Hepatocyte (in vitro differentiated cells): ENCODE measurements around the gene LANCL2. TPM values are rescaled to one million over a fixed set of nuclear protein-coding genes. Genes with fewer than 3 reads are reported as not detected.

Experiments used
- DNase-seq: peaks from one replicate; pipeline ENCODE4 v3.0.0-alpha.2; 2016; ENCODE audit warnings: low spot score
- H2AFZ ChIP-seq: fragments of 200-600 bp; sonication (generic); 2 replicates; pipeline ENCODE4 v1.6.0; 2016; ENCODE audit warnings: antibody characterized with exemption, mild to moderate bottlenecking
- H3K27ac ChIP-seq: fragments of 200-600 bp; sonication (generic); 2 replicates; pipeline ENCODE4 v1.5.1; 2016; ENCODE audit warnings: mild to moderate bottlenecking
- H3K27me3 ChIP-seq: fragments of 200-600 bp; sonication (generic); 2 replicates; pipeline ENCODE4 v1.6.1; 2016
- H3K36me3 ChIP-seq: fragments of 200-600 bp; sonication (generic); replicated peaks from 2 replicates; pipeline ENCODE4 v1.5.1; 2016; ENCODE audit warnings: low read depth; ENCODE audit not compliant: insufficient read depth
- H3K4me1 ChIP-seq: fragments of 200-600 bp; sonication (generic); 2 replicates; pipeline ENCODE4 v1.5.1; 2016; ENCODE audit warnings: mild to moderate bottlenecking, moderate library complexity; ENCODE audit not compliant: insufficient read depth
- H3K4me2 ChIP-seq: fragments of 200-600 bp; sonication (generic); 2 replicates; pipeline ENCODE4 v1.6.0; 2016
- H3K4me3 ChIP-seq: fragments of 200-600 bp; sonication (generic); 2 replicates; pipeline ENCODE4 v1.5.1; 2016; ENCODE audit warnings: mild to moderate bottlenecking
- H3K79me2 ChIP-seq: fragments of 200-600 bp; sonication (generic); 2 replicates; pipeline ENCODE4 v1.6.0; 2017; ENCODE audit warnings: mild to moderate bottlenecking
- H3K9me2 ChIP-seq: fragments of 200-600 bp; sonication (generic); replicated peaks from 2 replicates; pipeline ENCODE4 v1.6.0; 2017; ENCODE audit warnings: mild to moderate bottlenecking; ENCODE audit not compliant: insufficient read depth
- H3K9me3 ChIP-seq: fragments of 200-600 bp; sonication (generic); 2 replicates; pipeline ENCODE4 v1.5.1; 2016; ENCODE audit warnings: low read depth, mild to moderate bottlenecking
- H4K20me1 ChIP-seq: fragments of 200-600 bp; sonication (generic); 2 replicates; pipeline ENCODE4 v1.6.0; 2016; ENCODE audit warnings: mild to moderate bottlenecking; ENCODE audit not compliant: insufficient read depth, poor library complexity, severe bottlenecking
- EZH2 ChIP-seq: fragments of 200-600 bp; sonication (generic); IDR thresholded peaks from 2 replicates; pipeline ENCODE4 v1.6.1; 2016; ENCODE audit warnings: antibody characterized with exemption, mild to moderate bottlenecking, borderline replicate concordance
- EZH2phosphoT487 ChIP-seq: fragments of 200-600 bp; sonication (generic); IDR thresholded peaks from one replicate; pipeline ENCODE4 v1.6.1; 2018; ENCODE audit warnings: antibody characterized with exemption, mild to moderate bottlenecking, low read depth, moderate library complexity; ENCODE audit not compliant: unreplicated experiment, severe bottlenecking
- WGBS: methylation state at CpG from one replicate; pipeline ENCODE4 v1.1.6; 2016; ENCODE audit warnings: low lambda C conversion rate; ENCODE audit errors: missing lambda C conversion rate; 5-methylcytosine and 5-hydroxymethylcytosine counted together
- polyA plus RNA-seq: library from polyadenylated mRNA; unstranded; fragments of >200 nt; fragmentation: Nextera tagmentation; extraction: Ambion mirVana; gene quantifications from 2 replicates; pipeline ENCODE4 v1.2.1, GENCODE V29; 2016
- total RNA-seq: library from RNA; depleted of rRNA; stranded (reverse); fragments of >200 nt; gene quantifications from 2 replicates; pipeline ENCODE4 v1.2.3, GENCODE V29; 2014
- TF ChIP-seq, protein P1 (sequence below): fragments of 200-600 bp; sonication (generic); IDR thresholded peaks from 2 replicates; pipeline ENCODE4 v1.5.1; 2016; ENCODE audit warnings: antibody characterized with exemption, mild to moderate bottlenecking; ENCODE audit not compliant: poor library complexity

The LANCL2 gene
- total and polyA plus RNA-seq, 2 experiments from 2014 or later: 13.5 to 14.8 TPM

DNA sequence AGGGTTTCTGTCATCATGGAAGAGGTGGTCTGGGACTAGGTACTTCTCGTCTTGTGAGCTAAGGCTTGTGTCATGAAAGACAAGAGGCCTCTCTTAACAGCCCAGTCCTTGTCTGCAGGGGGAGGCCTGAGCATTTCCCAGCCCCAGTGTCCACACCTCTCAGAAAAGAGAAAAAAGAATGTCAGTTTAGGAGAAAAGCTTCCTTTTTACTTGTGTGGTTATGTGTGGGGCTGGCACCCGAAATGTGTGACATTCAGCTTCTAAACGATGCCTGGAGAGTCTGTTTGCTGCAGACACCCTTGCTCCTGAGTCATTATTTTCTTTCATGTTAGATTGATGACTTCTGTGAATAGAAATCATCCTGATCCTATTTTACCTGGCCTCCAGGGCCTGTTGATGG lies 67.4 kb downstream of the LANCL2 start:
- WGBS: 84% methylated on average over 3 of the region's 3 CpGs
- H3K79me2 ChIP-seq: no peaks in the 10 kb centered on the region
- H3K4me2 ChIP-seq: no peak overlapping the region
- DNase-seq: no peak
- no peaks in the 10 kb centered on the region for H3K9me3 ChIP-seq
- no peak for TF ChIP-seq EZH2phosphoT487
- TF ChIP-seq EZH2: no peak
- TF ChIP-seq, protein P1, sequence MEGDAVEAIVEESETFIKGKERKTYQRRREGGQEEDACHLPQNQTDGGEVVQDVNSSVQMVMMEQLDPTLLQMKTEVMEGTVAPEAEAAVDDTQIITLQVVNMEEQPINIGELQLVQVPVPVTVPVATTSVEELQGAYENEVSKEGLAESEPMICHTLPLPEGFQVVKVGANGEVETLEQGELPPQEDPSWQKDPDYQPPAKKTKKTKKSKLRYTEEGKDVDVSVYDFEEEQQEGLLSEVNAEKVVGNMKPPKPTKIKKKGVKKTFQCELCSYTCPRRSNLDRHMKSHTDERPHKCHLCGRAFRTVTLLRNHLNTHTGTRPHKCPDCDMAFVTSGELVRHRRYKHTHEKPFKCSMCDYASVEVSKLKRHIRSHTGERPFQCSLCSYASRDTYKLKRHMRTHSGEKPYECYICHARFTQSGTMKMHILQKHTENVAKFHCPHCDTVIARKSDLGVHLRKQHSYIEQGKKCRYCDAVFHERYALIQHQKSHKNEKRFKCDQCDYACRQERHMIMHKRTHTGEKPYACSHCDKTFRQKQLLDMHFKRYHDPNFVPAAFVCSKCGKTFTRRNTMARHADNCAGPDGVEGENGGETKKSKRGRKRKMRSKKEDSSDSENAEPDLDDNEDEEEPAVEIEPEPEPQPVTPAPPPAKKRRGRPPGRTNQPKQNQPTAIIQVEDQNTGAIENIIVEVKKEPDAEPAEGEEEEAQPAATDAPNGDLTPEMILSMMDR: no peak
- no peak overlapping the region for H2AFZ ChIP-seq
- H3K4me1 ChIP-seq: peaks cover 3% of the 10 kb centered on the region
- H3K4me3 ChIP-seq: no peak overlapping the region
- H4K20me1 ChIP-seq: no peaks in the 10 kb centered on the region
- no peaks in the 10 kb centered on the region for H3K27me3 ChIP-seq
- no peak overlapping the region for H3K27ac ChIP-seq
- H3K9me2 ChIP-seq: no peaks in the 10 kb centered on the region
- no peaks in the 10 kb centered on the region for H3K36me3 ChIP-seq

DNA sequence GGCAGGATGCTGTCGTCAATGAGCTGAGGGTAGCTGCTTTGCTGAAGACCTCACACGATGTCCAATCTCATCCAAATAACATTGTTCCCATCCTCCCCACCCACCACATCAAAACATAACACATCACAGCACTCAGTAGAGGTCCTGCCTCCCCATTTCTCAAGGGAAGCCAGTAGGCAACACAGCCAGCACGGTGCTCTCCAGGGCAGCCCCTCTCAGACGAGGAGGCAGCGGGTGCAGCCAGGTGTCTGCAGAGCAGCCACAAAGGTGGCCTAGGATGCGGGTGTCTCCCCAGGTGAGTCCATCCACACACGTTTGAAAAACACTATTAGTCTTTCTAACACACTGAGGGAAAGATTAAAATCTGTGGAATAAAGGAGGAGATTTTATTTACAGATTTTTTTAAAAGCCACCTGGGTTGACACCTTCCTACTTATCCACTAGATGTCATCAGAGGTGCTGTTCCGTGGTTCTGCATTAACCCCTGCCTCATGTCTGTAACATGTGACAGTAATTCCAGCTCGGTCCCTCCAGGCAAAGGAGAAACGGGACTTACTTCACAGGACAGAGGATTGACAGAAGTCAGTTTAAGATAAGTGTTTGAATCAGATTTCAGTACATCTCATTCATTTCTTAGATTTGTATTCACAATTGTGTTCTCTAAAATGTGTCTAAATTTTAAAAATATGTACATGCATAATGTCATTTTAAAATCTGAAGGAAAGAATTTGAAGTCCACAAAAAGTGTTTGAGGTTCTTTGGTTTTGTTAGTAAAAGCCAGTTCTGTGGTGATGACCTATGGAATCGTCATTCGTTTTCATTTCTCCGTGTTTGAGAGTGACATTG lies 68.0 kb downstream of the LANCL2 start:
- H3K4me2 ChIP-seq: no peak overlapping the region
- no peak for TF ChIP-seq EZH2phosphoT487
- no peak for TF ChIP-seq EZH2
- TF ChIP-seq, protein P1: peak; percentile 50
- H3K9me3 ChIP-seq: no peaks in the 10 kb centered on the region
- 65% methylated on average over 13 of the region's 13 CpGs for WGBS
- H3K27ac ChIP-seq: no peak overlapping the region
- H3K9me2 ChIP-seq: no peaks in the 10 kb centered on the region
- no peaks in the 10 kb centered on the region for H4K20me1 ChIP-seq
- no peaks in the 10 kb centered on the region for H3K27me3 ChIP-seq
- H3K4me3 ChIP-seq: no peak overlapping the region
- DNase-seq: peak; percentile 72
- peaks cover 3% of the 10 kb centered on the region for H3K4me1 ChIP-seq
- no peaks in the 10 kb centered on the region for H3K79me2 ChIP-seq
- H2AFZ ChIP-seq: no peak overlapping the region
- H3K36me3 ChIP-seq: no peaks in the 10 kb centered on the region

DNA sequence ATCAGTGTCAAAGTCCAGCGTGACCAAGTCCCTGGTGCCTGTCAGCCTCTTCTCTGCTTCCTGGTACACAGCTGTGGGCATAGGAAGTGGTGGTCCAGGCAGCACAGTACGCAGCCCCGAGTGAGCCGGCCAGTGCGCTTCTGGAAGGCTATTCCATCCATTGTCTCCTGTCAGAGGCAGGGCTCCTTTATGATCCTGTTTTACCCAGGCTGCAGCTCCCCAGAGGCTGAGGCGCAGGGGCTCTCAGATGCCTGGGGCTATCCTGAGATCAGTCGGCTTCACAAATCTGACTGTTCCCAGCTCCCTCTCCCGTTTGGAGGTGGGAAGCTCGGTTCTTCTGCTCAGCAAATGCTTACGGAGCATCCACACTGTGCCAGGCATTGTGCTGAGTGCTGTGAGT lies 70.3 kb downstream of the LANCL2 start:
- Histone ChIP-seq H3K4me2 (no peak overlapping the region), H4K20me1 (no peaks in the 10 kb centered on the region), H3K27me3 (no peaks in the 10 kb centered on the region), H3K79me2 (no peaks in the 10 kb centered on the region), H3K27ac (no peak overlapping the region), H3K4me1 (peaks cover 3% of the 10 kb centered on the region), H3K4me3 (no peak overlapping the region), H2AFZ (no peak overlapping the region), H3K9me2 (no peaks in the 10 kb centered on the region), H3K36me3 (no peaks in the 10 kb centered on the region), H3K9me3 (no peaks in the 10 kb centered on the region)
- DNase-seq: no peak
- TF ChIP-seq EZH2phosphoT487 (no peak), EZH2 (no peak)
- TF ChIP-seq, protein P1: no peak
- WGBS: 76% methylated on average over 10 of the region's 10 CpGs
